Putamen (tissue), 1 donor: Measurements from ENCODE around the gene FGF5.
"Not testable (repeated sequence)": the region's sequence is repeated elsewhere in the genome, so short reads cannot be mapped to it uniquely, and the experiment has no call there.

Experiments
- DNase-seq: peaks from one replicate; pipeline ENCODE4 v3.0.0-alpha.2; 2016; ENCODE audit warnings: low spot score

FGF5 gene, protein sequence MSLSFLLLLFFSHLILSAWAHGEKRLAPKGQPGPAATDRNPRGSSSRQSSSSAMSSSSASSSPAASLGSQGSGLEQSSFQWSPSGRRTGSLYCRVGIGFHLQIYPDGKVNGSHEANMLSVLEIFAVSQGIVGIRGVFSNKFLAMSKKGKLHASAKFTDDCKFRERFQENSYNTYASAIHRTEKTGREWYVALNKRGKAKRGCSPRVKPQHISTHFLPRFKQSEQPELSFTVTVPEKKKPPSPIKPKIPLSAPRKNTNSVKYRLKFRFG

DNA sequence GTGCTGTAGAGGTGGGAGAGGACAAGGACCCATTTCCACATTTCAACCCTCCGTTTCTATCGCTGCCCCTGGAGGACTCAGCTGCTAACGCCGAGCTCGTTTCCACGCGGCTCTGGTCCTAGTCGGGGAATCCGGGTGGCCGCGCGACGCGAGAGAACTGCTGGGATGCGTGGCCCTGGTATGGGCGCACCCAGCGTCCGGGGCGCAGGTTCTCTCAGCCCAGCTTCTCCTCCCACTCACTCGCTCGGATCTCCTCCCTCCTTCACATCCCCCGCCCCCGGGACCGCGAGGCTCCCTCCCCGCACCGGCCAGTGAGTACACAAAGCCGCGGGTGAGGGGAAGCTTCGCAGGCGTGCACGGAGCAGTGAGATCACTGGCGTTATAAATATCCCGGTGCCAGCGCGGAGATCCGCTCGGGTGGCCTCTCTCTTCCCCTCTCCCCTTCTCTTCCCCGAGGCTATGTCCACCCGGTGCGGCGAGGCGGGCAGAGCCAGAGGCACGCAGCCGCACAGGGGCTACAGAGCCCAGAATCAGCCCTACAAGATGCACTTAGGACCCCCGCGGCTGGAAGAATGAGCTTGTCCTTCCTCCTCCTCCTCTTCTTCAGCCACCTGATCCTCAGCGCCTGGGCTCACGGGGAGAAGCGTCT, at the start of gene FGF5:
Gene FGF5, plus strand, starts transcription at position 412 of the 649 bp plus-strand sequence. Its CDS starts 161 bp downstream, at position 573.
- no peak for DNase-seq

DNA sequence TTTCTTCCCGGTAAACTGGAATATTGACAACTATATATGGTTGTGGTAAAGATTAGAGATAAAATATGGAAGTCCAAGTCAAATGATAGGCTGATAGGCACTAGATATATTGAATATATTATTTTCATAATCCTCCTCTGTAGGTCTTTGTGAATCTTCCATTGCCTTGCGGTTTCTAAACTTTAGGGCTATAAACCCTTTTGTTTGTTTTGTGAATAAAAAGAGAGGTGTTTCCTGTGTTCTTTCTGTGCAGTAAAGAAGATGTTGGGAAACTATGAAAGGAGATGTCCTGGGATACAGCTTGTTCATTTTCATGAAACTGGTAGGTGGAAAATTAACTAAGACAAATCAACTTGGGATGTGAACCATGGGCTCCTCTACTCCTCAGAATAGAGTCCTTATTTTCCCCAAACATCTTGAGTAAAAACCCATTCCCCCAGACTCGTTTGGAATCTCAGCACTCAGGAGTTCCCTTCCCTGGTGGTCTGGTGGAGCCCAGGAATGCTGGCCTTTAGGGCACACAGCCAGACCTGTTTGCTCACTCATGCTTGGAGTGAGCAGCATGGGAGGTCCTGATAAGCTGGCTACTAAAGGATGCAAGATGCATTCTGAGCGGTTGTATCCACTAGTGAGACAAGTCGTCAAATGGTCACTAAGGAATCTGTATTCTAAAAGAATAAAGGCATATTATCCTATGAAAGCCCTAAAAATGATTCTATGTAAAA, 47.0 kb upstream of the FGF5 start:
- no peak for DNase-seq

DNA sequence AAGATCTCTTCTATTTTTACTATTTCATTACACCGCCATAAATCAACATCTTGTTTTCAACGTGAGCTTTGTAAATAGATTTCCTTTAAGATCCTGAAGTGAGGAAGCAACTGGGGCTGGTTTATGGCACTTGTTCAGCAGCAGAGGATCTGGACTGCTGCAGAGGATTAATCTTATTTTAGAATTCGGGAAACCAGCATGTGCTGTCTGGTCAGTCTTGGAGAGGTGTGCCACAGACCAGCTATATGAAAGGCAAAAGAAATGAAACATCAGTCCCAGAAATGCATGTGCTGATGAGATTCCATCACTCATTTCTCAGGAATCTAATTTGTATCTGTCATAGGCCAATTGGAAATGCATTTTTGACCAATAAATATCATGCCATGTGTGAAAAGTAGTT, 45.8 kb upstream of the FGF5 start:
- no peak for DNase-seq

DNA sequence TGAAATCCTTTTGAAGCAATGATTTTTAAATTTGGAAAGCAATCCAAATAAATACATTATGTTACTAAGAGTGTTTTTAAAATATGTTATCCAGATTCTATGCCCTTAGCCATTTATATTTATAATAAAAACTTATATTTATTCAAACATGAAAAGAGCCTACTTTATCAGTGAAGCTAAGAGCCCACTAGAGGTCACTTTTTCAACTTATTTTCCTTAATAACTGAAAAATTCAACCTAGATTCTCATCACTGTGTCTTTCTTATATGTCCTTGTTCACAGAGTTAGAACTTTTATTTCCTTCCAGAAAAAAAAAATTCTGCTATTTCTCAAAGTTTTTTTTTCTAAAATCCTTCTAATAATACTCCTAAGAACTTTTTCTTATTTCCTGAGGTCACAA, 45.3 kb upstream of the FGF5 start:
- DNase-seq, result no peak

DNA sequence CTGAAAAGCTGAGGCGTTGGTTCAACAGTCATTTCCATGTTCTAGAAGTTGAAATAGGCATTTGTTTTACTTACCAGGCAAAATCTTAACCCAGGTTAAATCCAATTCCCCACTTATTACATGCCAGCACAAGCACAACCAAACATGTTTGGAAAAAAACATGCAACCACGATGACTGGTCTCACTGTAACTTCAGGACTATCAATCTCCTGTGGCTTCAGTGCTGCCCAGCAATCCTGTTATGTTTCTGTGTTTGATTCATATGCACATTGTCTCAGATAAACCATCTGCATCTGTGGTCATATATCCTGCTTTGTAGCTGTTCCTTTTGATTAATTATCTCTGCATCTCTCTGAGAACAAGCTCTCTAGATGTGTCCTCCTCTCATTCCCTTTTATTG, 40.9 kb upstream of the FGF5 start:
- no peak for DNase-seq

DNA sequence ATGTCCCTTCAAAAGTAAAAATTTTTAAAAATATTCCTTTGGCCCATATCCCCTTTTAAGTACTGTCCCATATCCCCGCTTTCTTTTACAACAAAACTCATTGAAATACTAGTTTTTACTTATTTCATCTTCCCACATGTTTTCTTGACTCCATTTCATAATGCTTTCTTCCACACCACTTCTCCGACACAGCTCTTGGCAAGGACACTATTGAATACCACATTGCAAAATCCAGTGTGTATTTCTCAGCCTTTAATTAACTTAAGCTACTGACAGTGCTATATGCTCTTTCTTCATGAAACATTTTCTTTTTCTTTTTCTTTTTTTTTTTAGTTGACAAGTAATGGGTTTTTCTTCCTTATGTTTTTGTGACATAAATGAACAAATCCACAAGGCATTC, 40.4 kb upstream of the FGF5 start:
- no peak for DNase-seq

DNA sequence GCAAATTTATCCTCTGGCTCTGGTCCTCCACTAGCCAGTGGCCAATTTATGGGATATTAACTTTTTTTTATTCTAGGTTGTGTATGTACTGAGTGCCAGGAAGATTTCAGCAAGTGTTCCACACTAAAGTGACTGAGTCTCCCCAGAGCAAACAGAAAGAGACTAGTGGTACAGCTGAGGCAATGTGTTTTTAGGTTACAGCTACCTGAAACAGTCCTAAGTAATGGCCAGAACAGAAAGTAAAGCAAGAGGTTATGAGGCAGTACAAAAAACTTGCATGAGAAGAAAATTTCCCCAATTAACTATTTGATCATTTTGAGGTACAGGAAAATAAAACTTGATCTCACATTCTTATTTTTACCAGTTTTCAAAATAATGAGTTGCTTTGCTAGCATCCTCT, 38.0 kb upstream of the FGF5 start:
- no peak for DNase-seq

DNA sequence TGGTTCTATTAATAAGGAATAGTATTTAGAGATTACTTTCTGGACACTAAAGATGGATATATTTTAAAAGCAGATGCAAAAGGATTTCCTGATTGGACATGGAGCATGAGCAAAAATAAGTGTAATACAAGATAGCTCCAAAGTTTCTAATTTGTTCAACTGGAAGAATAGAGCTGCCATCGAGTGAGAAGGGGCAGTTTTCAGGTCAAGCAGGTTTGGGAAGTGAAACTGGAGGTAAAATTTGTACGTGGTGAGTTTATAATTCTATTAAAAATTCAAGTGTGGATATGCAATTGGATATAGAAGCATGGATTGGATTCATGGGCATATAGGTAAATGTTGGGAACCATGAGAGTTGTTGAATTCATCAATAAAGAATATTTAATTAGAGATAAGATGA, 37.3 kb upstream of the FGF5 start:
- no peak for DNase-seq

DNA sequence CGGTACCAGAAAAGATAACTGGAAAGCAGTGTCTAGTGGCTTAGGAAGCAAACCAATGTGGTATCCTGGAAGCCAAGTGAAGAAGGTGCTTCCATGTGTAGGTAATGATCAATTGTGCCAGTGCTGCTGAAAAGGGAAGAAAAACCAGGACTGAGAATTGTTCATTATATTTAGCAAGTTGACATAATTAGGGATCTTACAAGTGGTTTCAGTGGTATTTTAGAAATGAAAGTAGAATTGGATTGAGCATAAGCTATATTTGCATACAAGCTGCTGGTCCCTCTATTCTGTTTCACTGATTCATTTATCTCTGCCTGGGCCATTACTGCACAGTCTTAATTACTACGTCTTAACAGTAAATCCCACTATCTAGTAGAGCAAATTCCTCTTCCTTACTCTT, 36.9 kb upstream of the FGF5 start:
- no peak for DNase-seq

DNA sequence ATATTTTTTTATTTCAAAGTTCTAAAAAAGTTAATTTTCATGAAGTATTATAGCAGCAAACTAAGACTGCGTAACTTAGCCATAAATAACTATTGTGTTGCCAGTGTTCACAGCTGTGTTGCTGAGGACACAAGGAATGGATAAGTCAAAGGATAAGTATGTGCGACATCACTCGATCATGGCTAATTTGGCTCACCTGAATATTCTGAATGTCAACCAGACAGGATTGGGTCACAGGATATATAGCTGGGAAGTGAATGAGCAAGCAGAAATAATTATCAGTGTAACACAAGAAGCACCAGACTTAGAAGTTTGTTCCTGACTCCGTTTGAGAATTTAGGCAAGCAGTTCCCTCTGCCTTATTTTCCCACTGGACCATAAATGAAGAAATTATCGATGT, 35.3 kb upstream of the FGF5 start:
- DNase-seq, result no peak

DNA sequence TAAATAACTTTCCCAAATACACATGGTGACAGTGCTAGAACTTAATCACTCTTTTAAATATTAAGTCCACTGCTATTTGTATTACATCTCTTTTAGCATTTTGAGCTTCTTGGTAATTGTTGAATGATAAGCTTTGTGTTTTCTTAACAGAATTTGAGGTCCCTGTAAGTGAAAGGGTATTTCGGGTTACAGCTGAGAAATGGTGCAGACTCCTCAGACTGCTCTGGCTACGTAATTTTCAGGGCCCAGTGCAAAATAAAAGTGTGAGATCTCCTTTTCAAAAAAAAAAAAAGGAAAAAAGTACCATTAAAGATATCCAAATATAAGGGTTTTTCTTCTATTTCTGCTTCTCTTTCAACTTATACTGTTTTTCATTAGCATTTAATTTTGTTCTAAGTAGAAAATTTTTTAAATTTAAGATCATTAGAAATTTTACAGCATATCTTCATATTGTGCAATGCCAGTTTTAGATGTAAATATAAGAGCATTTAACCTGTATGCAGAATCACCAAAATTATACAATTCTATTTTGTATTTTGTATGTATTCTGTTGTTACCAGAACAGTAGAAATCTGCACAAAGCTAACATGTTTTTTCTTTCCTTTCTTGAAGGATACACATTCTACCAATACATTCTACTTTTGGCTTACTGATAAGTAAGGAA, 33.6 kb upstream of the FGF5 start:
- DNase-seq, result no peak

DNA sequence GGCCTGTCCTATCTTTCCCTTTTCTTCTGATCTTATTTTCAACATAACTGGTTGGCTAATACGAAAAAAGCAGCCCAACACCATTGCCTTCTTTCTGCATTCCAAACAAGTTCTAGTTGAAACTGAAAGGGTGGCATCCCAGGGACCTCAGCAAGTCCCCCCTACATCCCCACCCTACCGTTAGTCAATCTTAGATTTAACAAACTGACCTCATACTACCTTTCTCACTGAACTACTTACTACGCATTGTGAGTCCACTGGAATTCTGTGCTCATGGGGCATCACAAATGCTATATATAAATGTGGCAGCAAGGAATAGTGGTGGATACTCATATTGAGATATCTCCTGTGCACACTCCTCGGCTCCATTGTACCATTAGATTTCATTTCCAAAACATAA, 33.1 kb upstream of the FGF5 start:
- no peak for DNase-seq

DNA sequence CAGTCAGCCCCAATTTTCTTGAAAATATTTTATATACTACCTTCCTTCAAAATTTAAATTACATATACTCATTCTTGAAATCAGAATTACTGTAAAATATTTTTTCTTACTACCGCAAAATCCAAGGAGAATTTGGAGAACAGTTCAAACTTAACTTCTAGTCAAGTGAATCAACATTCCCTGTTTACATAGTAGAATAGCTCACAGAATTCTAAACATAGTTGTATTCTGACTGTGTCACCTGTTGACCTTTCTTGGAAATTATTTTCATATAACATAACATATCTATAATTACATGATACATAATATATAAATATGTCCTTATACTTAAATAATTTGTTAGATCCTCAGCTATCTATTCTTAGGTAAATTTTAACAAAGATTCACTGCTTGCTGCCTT, 31.0 kb upstream of the FGF5 start:
- no peak for DNase-seq

DNA sequence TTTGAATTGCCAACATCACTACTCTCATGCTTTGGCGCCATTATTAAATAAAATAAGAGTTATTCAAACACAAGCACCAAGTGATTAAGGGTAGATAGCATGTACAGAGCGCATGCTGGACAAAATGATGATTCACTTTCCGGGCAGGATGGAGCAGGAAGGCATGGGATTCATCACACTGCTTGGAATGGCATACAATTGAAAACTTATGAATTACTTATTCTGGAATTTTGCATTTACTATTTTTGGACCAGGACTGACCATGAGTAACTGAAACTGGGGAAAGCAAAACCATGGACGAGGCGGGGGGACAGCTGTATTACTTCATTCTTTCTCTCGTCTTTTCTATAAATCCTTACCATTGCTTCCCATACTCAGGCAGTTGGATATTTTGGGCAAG, 28.5 kb upstream of the FGF5 start:
- no peak for DNase-seq

DNA sequence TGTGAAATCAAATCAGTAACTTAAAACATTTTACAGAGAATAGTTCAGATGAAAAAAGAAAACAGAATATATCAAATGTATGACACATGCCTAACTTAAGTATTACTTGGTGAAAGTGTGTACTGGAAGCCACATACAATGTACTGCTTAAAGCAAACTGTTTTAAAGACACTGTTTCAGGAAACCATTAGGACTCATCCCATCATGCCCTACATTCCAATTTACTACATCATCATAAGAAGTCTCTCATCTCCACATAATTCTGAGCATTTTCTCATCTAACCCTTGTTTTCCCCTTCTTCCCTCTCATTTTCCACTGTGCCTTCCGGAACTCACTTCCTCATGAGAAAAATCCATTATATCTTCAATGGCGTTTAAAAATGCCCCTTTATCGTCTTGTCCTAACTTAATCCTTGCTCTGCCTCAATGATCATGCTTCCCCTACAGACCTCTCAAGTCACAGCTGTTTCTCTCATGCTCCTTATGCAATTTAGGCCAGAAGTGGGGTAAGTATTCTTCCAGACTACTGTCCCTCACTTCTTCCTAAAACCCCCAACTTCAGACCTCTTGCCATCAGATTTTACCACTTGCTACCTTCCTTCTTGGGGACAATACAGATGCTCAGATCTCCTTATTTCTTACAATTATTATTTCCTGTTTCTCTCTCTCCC, 26.8 kb upstream of the FGF5 start:
- no peak for DNase-seq

DNA sequence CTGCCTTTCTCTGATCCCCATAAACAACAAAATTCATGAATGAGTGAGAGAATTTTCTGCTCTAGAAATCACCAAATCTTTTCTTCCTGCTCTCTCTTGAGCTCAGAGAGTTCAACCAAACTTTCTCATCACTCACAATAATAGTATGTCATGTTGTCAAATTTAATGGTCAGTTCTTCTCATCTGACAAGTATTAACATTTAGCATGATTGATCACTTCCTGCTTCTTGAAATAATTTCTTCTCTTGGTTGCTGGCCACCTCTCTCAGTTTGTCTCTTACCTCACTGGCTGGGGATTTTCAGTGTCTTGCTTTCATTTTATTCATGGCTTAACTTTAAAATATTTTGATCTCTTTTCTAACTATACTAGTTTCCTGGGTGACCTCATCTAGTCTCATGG, 25.5 kb upstream of the FGF5 start:
- DNase-seq, result no peak

DNA sequence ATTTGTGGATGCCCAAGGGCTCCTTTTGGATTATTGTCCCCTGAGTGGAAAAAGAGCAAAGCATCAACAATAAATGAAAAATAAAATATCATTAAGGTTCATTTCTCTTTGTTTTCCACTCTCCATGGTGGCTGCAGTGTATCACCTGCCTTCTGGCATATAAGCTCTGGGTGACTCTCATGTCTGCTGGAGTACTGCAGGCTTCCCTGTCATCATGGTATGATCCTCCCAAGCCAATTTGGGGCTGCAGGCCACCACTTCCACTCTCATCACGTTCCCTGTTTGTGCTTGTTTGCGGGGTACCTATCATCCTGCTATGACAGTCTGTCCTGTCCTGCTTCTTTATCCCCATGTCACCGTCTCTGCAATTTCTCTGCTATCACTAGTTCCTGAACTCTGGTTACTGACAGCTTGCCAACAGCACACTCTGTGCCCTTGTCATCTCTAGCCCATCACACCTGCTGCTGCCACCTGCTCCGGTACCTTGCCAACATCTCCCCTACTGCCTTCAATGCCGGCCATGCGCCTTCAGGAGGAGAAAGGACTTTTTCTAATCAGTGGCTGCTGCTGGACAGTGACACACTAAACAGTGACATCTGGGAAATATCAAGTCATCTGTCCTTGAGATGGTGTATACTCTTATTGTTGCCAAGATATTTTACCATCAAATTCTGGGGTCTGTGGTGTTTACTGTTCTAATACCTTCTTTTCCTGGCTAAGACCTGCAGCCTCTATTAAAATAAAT, 23.0 kb upstream of the FGF5 start:
- DNase-seq, result no peak

DNA sequence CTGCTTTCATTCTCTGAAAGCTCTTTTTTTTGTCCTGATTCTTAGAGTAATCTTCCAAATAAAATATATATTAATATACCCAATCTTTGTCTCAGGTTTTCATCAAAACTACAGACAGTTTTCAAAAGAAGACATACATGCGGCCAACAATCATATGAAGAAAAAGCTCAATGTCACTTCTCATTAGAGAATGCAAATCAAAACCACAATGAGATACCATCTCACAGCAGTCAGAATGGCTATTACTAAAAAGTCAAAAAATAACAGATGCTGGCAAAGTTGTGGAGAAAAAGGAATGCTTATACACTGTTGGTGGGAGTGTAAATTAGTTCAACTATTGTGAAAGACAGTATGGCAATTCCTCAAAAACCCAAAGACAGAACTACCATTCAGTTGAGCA, 19.0 kb upstream of the FGF5 start:
- DNase-seq, result not testable (repeated sequence)

DNA sequence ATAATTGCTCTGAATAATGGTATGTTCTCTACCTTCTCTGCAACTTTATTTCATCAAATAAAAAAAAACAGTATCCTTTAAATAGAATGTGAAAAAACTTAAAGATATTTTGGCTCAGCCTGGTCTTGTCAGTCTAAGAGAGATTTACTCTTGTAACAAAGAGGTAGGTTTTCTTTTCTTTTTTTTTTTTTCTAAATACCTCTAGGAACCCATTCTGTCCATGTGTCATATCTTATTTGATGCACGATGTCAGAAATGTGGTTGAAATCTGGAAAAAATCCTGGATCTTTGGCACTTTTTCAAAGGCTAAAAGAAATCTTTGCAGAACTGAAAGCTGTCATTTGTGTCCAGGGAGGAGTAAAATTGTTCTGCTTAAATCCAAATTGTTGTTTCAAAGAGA, 17.3 kb upstream of the FGF5 start:
- DNase-seq, result no peak

DNA sequence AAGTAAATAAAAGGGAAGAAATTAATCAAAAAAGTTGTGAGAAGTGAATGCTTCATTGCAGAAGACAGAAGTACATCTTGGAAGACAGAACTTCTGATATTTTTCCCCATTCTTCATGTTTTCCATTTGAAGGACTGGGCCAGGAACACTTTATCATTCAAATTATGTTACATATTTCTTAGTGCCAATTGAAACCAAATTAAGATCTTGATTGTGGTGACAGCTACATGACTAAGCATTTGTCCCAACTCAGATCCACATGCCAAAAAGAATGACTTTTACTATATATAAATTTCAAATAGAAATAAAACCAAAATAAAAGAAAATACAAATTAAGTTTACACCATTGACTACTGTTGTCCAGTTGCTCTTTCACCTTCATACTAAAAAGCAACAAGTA, 14.0 kb upstream of the FGF5 start:
- no peak for DNase-seq

DNA sequence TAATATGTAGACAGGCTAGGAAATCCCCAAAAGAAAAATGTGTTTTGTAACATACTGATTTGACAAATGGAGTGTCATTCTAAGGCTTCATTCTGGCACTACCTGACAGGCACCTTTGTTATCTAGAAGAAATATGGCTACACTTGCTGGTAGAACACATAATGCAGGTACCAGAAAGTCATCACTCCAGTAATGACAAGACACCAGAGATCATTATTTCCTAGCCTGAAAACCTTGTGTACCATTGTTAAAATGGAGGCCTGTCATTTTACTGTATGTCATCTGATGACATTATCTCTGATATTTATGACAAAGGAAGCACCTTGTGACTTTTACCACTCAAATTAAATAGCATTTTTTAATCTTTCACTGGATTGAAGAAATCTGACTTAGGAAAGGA, 13.5 kb upstream of the FGF5 start:
- DNase-seq, result no peak

DNA sequence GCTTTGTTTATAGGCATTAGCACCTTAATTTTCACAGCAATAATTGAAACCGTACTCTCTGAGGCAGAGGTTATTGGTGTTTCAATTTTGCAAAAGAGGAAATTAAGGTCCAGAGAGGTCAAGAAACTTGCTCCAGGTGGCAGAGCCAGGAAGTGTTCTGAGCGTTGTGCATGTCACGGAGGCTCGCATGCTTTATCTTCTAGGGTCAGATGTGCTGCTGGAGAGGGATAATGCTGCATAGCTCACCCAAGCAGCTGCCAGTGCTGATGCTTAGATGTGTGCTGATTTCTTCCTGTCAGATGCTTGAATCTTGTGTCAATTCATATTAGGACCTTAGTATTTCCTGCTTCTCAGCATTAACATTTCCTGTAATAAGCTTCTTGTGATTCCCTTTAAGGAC, 13.0 kb upstream of the FGF5 start:
- DNase-seq, result no peak
